ENCODE measurements around the gene ICAM3. TPM values are rescaled to one million over a fixed set of nuclear protein-coding genes. Genes with fewer than 3 reads are reported as not detected.

The ICAM3 gene, protein sequence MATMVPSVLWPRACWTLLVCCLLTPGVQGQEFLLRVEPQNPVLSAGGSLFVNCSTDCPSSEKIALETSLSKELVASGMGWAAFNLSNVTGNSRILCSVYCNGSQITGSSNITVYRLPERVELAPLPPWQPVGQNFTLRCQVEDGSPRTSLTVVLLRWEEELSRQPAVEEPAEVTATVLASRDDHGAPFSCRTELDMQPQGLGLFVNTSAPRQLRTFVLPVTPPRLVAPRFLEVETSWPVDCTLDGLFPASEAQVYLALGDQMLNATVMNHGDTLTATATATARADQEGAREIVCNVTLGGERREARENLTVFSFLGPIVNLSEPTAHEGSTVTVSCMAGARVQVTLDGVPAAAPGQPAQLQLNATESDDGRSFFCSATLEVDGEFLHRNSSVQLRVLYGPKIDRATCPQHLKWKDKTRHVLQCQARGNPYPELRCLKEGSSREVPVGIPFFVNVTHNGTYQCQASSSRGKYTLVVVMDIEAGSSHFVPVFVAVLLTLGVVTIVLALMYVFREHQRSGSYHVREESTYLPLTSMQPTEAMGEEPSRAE
- 2.8 TPM in 1 of 2 replicates, not detected in the other for polyA plus RNA-seq

GRCh38 chr19:10339380-10339960 lies at the start of gene ICAM3:
Gene ICAM3 (minus strand): TSS chr19:10339624. CDS start chr19:10339614, 10 bp downstream.

DNA sequence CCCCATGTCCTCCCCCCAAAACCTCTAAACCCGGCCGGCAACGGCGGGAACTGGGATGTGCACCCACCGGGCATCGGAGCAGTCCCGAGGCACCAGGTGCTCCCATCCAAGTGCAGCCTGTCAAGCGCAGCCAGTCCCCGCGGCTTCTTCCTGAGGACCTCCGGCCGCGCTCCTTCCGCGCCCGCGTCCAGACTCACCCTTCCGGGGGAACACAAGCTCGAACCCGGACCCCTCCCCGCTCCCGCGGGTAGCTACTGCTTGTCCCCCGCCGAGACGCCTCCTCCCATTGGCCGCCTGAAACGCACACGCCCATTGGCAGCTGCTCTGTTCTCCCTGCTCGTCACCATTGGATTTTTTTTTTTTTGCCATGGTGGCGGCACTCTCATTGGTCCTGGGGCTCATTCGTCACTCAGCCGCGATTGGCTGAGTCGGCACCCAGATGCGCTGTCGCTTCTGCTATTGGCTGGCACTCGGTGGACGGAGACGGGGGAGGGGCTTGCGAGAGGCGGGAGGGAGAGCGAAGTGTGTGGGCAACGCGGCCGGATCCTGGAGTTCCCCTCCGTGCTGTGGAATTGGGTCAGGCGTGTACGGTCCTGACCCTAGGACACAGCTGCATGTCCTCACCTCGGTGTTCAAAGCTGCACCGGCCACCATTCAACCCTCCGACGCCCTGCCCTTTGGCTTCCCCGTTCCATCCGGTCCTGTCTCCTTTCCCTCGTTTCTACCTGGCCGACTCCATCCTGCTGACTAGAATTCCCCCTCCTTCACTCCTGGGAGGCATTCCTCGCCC lies 41.1 kb upstream of the ICAM3 start, which contains the start of gene TYK2:
TSS of gene TYK2 (minus strand) at position 260 of the 790 bp plus-strand sequence. CDS start 2,166 bp downstream, outside the sequence.

DNA sequence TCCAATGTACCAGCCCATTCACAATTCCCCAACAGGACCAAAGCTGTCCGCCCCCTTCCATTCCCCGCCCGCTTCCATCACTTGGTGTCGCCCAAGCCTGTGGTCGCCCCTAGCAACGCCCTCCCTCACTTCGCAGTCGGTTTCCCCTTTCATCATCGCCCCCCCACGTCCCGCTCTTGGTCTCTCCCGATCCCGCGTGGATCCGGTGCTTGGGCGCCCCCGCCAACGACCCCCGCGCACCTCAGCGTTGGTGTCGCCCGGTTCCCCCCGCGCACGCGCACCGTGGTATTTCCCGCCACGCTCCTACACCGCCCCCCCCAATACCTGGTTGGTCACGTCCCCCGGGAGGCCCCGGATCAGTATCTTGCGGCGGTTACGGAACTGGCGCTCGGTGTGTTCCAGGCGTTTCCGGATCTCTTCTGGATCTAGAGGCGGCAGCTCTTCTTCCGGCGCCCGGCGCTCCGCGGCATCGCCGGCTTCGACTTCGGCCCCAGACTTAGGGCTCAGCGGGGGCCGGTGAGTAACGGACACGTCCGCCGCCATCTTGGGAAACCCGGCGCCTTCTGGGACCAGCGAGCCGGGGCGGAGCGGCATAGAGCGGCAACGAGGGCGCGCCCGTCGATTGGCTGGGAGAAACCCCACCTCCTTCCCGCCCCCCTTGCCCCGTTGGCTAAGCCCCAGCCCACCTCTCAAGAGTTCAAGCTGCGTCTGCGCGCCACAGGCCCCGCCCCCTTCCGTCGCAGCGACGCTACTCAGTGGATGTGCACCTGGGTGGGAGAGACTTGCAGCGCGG lies 6.3 kb downstream of the ICAM3 start, which contains the start of gene RAVER1:
TSS of gene RAVER1 (minus strand) at position 565 of the 793 bp plus-strand sequence. CDS start at position 543, 22 bp downstream.

GRCh38 chr19:10315335-10316214 lies 23.8 kb downstream of the ICAM3 start, which contains the start of gene FDX2:
Gene FDX2 (minus strand): TSS chr19:10316015. CDS start chr19:10315996, 19 bp downstream.

GRCh38 chr19:10309423-10309822 lies 30.0 kb downstream of the ICAM3 start, which contains the start of gene ZGLP1:
Gene ZGLP1 (minus strand): TSS chr19:10309815.

DNA sequence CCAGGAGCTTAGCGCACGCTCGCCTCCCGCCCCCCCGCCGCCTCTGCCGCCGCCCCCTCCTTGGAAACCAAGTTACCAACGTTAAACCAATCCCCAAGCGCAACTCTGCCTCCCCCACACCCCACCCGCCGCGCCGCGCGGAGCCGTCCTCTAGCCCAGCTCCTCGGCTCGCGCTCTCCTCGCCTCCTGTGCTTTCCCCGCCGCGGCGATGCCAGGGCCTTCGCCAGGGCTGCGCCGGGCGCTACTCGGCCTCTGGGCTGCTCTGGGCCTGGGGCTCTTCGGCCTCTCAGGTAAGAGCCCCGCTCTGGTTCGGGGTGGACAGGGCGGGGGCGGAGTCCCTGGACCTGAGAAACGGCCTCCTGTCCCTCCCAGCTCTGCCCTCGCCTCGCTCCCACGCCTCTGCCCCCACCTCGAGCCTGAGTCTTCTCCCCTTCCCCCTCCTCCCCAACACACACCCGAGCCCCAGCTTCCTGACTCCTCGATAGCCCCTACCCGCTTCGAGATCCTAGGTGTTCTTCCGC lies 49.5 kb downstream of the ICAM3 start, which contains the start of gene ICAM5:
TSS of gene ICAM5 (plus strand) at position 117 of the 521 bp plus-strand sequence. CDS start at position 209, 92 bp downstream.

GRCh38 chr19:10286803-10287737 lies 52.4 kb downstream of the ICAM3 start, which contains the start of gene ICAM4:
Gene ICAM4 (plus strand): TSS chr19:10286955. CDS start chr19:10287013, 58 bp downstream.

Other genes starting within 250 kb of the ICAM3 start
- 1.3 TPM in 1 of 2 replicates, not detected in the other for gene ANGPTL6, start 236.9 kb downstream of the ICAM3 start, polyA plus RNA-seq
- 0.21 and 0.94 TPM in 2 replicates for gene PPAN, start 233.3 kb downstream of the ICAM3 start, polyA plus RNA-seq
- not detected in 2 replicates for gene P2RY11, start 227.9 kb downstream of the ICAM3 start, polyA plus RNA-seq
- gene EIF3G, start 219.7 kb downstream of the ICAM3 start, polyA plus RNA-seq: 27.0 and 30.7 TPM in 2 replicates
- 28.9 and 38.4 TPM in 2 replicates for gene DNMT1, start 144.7 kb downstream of the ICAM3 start, polyA plus RNA-seq
- not detected in 2 replicates for gene S1PR2, start 108.3 kb downstream of the ICAM3 start, polyA plus RNA-seq
- 11.7 and 13.8 TPM in 2 replicates for gene MRPL4, start 87.4 kb downstream of the ICAM3 start, polyA plus RNA-seq
- gene ICAM1, start 68.5 kb downstream of the ICAM3 start, polyA plus RNA-seq: not detected in 2 replicates
- not detected in 2 replicates for gene ICAM4, start 52.7 kb downstream of the ICAM3 start, polyA plus RNA-seq
- gene ICAM5, start 49.7 kb downstream of the ICAM3 start, polyA plus RNA-seq: 0.24 TPM in 1 of 2 replicates, not detected in the other
- not detected in 2 replicates for gene ZGLP1, start 29.8 kb downstream of the ICAM3 start, polyA plus RNA-seq
- gene FDX2, start 23.6 kb downstream of the ICAM3 start, polyA plus RNA-seq: 12.7 and 29.5 TPM in 2 replicates
- gene RAVER1, start 6.1 kb downstream of the ICAM3 start, polyA plus RNA-seq: 0.13 TPM in 2 replicates
- 8.2 and 13.2 TPM in 2 replicates for gene TYK2, start 40.9 kb upstream of the ICAM3 start, polyA plus RNA-seq
- 16.1 and 22.6 TPM in 2 replicates for gene CDC37, start 63.9 kb upstream of the ICAM3 start, polyA plus RNA-seq
- 0.63 and 2.5 TPM in 2 replicates for gene PDE4A, start 80.9 kb upstream of the ICAM3 start, polyA plus RNA-seq
- 11.3 and 23.4 TPM in 2 replicates for gene KEAP1, start 163.7 kb upstream of the ICAM3 start, polyA plus RNA-seq
- gene S1PR5, start 177.8 kb upstream of the ICAM3 start, polyA plus RNA-seq: 0.32 TPM in 1 of 2 replicates, not detected in the other
- 5.6 TPM in 1 of 2 replicates, not detected in the other for gene ATG4D, start 204.3 kb upstream of the ICAM3 start, polyA plus RNA-seq
- 2.4 and 5.3 TPM in 2 replicates for gene KRI1, start 226.4 kb upstream of the ICAM3 start, polyA plus RNA-seq
- 17.1 and 34.4 TPM in 2 replicates for gene CDKN2D, start 229.4 kb upstream of the ICAM3 start, polyA plus RNA-seq
- gene AP1M2, start 247.7 kb upstream of the ICAM3 start, polyA plus RNA-seq: 2.5 TPM in 1 of 2 replicates, not detected in the other

Measured in Purkinje cell (primary cell).